ENCODE measurements around the gene PTAFR.

PTAFR gene

DNA sequence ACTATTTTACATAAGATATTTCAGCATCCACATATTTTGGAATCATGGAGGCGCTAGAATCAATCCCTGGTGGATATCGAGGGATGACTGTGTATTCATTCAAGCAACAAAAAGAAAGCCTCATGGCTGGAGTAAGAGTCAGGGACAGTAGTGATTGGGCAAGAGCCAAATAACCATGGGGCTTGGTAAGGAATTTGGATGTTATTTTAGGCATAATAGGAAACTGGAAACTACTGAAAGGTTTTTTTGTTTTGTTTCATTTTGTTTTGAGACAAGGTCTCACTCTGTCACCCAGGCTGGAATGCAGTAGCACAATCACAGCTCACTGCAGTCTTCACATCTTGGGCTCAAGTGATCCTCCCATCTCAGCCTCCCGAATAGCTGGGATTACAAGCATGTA, 54.3 kb downstream of the PTAFR start:
- DNase-seq (ENCODE audit: low read depth in 3 of 3, low spot score in 1 of 3): no peak

DNA sequence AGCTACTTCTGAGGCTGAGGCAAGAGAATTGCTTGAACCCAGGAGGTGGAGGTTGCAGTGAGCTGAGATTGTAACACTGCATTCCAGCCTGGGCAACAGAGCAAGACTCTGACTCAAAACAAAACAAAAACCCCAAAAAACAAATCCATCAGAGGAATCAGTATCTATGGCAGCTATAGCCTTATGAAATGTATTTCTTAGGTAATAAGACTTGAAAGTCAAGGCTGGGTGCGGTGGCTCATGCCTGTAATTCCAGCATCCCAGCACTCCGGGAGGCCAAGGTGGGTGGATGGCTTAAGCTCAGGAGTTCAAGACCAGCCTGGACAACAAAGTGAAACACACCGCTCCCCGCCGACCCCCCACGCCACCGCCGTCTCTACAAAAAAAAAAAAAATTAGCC, 56.9 kb downstream of the PTAFR start:
- DNase-seq (ENCODE audit: low read depth in 3 of 3, low spot score in 1 of 3): no peak

DNA sequence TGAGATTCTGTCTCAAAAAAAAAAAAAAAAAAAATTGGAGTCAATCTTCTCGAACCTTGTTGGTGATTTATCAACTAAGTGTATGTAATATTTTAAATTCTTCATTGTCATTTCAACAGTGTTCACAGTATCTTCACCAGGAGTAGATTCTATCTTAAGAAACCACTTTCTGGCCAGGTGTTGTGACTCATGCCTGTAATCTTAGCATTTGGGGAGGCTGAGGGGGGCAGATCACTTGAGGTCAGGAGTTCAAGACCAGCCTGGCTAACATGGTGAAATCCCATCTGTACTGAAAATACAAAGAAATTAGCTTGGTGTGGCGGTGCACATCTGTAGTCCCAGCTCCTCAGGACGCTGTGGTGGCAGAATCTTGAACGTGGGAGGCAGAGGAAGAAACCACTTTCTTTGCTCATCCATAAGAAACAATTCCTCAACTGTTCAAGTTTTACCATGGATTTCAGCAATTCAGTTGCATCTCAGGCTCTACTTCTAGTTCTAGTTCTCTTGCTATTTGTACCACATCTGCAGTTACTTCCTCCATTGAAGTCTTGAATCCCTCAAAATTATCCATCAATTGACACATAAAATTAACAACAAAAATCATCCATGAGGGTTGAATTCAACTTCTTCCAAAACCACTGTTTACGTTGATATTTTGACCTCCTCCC, 57.7 kb downstream of the PTAFR start:
- no peak for DNase-seq (ENCODE audit: low read depth in 3 of 3, low spot score in 1 of 3)

DNA sequence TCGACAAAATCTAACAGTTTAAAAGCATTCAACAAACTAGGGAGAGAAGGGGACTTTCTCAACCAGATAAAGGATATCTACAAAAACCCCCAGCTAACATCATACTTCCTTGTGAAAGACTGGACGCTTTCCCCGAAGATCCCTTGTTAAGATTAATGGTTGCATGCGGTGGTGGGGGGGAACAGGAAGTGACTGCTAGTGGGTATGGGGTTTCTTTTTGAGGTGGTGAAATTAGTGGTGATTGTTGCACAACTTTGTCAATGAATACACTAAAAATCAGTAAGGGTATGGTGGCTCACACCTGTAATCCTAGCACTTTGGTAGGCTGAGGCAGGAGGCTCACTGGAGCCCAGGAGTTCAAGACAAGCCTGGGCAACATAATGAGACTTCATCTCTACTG, 61.2 kb downstream of the PTAFR start:
- DNase-seq (ENCODE audit: low read depth in 3 of 3, low spot score in 1 of 3): no peak

DNA sequence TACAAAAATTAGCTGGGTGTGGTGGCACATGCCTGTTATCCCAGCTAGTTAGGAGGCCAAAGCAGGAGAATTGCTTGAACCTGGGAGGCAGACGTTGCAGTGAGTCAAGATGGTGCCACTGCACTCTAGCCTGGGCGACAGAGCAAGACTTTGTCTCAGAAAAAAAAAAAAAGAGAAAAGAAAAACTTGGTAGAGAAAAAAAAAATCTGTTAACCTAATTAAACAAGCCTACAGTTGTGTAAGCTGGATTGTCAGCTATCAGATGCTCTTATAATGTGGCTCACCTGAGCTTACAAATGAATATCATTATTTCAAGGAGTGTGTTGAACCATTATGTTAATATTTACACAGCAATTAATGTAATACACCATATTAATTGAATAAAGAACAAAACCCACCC, 61.6 kb downstream of the PTAFR start:
- DNase-seq (ENCODE audit: low read depth in 3 of 3, low spot score in 1 of 3): no peak

DNA sequence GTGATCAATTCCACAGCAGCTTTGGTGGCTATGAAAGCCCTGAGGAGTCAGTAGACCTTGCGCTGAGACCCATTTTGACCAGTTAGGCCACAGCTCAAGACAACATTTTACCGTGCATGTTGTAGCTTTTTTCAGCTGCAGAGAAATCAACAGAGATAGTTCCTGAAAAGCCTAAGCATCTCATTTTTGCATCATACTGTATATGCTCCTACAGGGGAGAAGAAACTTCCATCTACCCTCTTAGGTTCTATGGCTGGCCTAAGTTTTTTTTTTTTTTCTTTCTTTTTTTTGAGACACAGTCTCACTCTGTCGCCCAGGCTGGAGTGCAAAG, 63.3 kb downstream of the PTAFR start:
- DNase-seq (ENCODE audit: low read depth in 3 of 3, low spot score in 1 of 3): no peak

DNA sequence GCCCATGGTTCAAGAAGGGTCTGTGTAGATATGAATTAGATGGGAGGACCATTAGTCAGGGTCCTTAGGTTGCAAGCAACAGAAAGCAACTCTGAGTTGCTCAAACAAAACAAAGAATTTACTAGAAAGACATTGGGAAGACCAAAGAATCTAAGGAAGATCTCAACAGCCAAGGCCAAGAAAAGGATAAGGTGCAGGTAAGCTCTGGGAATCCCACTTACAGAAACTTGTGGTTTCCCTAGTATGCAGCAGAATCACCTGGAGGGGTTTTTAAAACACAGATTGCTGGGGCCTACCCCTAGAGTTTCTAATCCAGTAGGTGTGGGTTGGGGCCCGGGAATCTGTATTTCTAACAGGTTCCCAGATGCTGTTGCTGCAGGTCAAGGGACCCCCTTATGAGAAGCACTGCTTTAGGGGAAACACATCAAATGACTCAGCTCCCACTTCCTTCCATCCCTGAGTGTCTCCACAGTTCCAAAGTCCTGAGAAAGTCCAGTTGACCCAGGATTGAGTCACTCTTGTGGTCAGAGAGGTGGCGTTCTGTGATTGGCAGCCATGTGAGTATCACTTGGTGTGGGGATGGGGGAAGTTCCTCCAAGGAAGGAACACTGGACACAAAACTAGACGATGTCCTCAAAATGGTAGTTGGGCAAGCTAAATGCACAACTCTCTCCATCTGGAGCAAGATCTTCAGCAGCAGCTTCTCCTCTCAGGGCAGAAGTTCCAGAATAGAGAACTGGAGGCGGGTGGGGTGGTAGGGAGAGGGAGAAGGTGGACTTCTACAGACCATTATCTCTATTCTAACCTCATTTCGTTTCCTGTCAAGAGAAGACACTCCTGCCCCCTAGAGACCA, 63.9 kb downstream of the PTAFR start:
- no peak for DNase-seq (ENCODE audit: low read depth in 3 of 3, low spot score in 1 of 3)

DNA sequence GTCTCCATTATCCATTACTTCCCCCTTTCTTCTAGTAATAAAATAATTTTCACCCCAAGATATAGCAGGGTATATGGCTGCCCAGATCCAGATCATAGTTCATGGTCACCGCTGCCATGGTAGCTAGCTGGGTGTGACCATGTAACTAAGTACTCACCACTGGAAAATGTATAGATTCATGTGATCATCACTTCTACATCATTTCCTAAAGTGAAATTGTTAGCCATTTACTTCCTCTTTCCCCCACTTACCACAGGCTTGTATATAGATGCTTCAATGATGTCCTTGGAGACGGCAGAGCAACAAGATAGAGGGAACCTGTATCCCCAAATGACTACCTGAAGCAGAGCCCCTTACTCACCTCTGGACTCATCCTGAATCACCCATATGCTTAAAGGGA, 65.3 kb downstream of the PTAFR start:
- no peak for DNase-seq (ENCODE audit: low read depth in 3 of 3, low spot score in 1 of 3)

DNA sequence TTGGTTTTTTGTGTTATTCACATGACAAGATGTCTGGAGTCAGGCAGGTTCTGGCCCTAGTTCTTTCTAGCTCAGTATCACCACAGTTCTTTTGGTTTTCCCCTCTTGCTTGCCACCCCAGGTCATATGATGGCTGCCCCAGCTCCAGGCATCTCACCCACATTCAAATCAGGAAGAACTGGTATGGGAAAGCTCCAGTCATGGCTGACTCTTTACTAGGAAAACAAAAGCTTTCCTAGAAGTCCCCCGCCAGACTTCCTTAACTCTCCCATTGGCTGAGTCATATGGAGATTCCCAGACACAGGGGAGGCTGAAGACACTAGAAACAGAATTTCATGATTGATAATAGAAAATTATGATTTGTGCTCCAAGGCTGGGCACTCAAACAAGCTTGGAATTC, 65.9 kb downstream of the PTAFR start:
- no peak for DNase-seq (ENCODE audit: low read depth in 3 of 3, low spot score in 1 of 3)

DNA sequence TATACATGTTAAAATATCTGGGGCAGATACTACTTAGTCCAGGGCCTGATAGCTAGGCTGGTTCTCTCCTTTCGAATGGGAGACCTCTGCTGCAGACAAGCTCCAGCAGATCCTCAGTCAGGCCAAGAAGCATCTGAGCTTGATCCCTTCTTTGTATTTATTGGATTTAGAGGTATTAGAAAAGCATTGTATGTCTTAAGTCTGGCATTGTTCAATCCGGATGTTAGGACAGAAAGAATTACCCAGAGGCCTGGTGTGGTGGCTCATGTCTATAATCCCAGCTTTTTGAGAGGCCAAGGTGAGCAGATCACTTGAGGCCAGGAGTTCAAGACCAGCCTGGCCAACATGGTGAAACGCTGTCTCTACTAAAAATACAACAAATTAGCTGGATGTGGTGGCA, 66.9 kb downstream of the PTAFR start:
- DNase-seq (ENCODE audit: low read depth in 3 of 3, low spot score in 1 of 3): no peak

DNA sequence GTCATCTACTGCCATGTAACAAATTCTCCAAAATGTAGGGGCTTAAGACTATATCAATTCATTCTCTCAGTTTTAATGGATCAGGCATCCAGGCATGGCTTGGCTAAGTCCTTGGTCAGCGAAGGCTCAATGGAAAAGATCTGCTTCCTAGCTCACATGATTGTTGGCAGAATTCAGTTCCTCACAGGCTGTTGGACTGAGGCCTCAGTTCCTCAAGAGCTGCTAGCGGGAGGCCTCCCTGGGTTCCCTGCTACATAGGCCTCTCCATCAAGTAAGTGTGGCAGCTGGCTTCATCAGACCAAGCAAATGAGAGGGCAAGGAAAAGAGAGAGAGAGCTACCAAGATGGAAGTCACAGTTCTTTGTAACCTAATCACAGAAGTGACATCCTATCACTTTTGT, 68.5 kb downstream of the PTAFR start:
- no peak for DNase-seq (ENCODE audit: low read depth in 3 of 3, low spot score in 1 of 3)

DNA sequence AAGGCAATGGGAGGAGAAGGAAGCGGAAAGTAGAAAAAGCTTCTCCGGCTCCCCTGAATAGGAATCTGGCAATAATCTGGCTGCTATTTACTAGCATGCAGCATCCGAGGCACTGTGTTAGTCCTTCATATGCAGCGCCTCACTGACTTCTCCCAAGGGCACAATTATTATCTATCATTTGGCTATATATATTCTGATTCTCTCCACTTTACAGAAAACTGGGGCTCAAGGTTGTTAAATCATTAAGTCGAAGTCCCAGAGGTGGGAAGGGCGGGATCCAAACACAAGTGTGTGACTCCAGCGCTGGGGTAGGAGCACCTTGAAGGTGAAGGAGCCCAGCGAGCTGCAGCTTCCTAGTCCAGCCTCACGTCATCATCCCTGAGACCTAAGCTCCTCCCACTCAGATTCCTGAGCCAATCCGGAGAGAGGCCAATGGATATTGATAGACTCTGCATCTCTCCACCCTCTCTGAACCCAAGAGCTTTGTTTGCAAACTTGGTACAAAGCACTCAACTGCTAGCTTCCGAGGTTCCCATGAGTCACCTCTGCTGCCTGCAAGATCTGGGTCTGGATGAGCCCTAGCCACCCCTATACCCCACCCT, 71.5 kb downstream of the PTAFR start:
- DNase-seq (ENCODE audit: low read depth in 3 of 3, low spot score in 1 of 3): no peak

DNA sequence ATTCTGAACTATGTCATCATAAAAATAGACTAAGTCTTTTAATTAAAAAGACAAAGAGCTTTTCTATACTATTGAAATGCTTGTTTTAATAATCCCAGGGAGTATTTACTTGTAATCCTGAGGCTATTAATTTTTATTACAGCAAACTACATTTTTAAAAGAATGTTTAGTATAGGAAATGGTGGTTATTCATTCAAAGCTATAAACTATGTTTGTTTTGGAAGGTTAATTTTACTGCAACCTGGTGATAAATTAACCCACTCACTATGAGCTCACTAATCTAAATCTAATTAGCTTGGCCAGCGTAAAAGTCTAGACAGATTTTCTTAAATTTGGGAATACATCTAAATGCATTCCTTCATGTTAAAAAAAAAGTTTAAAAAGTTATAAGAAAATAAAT, 74.3 kb downstream of the PTAFR start:
- DNase-seq (ENCODE audit: low read depth in 3 of 3, low spot score in 1 of 3): no peak

DNA sequence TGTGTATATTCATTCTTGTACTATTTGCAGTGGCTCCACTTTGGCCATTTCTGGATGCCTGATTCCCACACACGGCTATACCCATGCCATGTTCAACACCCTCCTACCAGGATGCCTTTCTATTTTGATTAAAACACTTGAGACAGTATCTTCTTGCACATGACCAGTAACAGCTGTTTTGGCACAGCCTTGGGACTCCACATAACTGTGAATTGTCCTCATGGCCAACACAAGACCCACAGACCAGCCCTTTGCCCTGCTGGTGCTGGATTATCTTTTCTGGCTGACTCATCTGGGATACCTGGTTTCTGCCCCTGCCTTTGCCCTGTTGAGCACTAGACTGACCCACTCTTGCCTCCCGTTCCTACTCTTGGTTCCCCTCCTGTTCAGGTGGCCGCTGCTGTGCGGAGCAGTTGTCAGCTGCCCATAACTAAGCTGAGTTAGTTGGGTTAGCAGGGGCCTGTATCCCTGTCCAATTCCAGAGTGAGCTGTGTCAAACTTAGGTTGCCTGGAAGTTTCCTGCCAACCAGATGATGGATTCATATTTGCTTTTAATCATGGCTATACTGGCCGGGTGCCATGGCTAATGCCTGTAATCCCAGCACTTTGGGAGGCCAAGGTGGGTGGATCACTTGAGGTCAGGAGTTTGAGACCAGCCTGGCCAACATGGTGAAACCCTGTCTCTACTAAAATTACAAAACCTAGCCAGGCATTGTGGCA, 77.3 kb downstream of the PTAFR start:
- DNase-seq (ENCODE audit: low read depth in 3 of 3, low spot score in 1 of 3): no peak
